ENCODE results near the gene B2M. TPM values are rescaled to one million over a fixed set of nuclear protein-coding genes. Genes with fewer than 3 reads are reported as not detected.
"Not testable (repeated sequence)": the region's sequence is repeated elsewhere in the genome, so short reads cannot be mapped to it uniquely, and the experiment has no call there.

The B2M gene
- total RNA-seq, 1 donor from 2014 or later: 1,826 TPM

DNA sequence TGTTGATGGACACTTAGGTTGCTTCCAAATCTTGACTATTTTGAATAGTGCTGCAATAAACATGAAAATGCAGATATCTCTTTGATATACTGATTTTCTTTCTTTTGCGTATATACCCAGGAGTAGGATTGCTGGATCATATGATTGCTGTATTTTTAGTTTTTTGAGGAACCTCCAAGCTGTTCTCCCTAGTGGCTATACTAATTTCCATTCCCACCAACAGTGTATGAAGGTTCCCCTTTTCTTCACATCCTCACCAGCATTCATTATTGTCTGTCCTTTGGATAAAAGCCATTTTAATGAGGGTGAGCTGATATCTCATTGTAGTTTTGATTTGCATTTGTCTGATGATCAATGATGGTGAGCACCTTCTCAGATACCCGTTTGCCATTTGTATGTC is 12.7 kb upstream of the B2M start:
- no peak for DNase-seq (ENCODE audit: low spot score)

DNA sequence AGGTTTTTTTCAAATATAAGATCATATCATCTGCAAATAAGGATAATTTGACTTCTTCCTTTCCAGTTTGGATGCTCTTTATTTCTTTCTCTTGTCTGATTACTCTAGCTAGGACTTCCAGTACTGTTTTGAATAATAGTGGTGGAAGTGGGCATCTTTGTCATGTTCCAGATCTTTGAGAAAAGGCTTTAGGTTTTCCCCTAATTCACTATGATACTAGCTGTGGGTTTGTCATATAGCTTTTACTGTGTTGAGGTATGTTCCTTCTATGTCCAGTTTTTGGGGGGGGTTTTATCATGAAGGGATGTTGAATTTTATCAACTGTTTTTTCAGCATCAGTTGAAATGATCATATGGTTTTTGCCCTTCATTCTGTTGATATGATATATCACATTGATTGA is 10.6 kb upstream of the B2M start:
- not testable (repeated sequence) for DNase-seq (ENCODE audit: low spot score)

DNA sequence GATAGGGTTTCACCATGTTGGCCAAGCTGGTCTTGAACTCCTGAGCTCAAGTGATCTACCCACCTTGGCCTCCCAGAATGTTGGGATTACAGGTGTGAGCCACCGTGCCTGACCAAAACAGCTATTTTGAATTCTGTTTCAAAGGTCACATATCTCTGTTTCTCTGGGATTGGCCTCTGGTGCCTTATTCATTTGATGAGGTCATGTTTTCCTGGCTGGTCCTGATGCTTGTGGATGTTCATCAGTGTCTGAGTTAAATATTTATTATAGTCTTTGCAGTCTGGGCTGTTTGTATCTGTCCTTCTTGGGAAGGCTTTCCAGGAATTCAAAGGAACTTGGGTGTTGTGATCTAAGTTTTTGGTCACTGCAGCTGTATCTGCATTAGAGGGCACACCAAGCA is 5.3 kb upstream of the B2M start:
- DNase-seq (ENCODE audit: low spot score): no peak

DNA sequence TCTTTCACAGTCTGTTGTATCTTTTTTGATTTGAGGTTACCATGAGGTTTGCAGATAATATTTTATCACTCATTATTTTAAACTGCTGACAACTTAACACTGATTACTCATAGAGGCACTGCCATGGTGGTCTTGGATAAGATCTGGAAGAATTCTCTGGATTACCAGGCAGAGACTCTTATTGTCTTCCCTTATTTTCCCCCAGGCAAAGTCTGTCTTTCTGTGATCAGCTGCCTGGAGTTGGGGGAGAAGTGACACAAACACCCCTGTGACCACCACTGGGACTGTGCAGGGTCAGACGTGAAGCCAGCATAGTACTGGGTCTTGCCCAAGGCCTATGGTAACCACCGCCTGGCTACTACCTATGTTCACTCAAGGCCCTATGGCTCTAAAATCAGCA is 4.9 kb upstream of the B2M start:
- DNase-seq (ENCODE audit: low spot score): no peak

DNA sequence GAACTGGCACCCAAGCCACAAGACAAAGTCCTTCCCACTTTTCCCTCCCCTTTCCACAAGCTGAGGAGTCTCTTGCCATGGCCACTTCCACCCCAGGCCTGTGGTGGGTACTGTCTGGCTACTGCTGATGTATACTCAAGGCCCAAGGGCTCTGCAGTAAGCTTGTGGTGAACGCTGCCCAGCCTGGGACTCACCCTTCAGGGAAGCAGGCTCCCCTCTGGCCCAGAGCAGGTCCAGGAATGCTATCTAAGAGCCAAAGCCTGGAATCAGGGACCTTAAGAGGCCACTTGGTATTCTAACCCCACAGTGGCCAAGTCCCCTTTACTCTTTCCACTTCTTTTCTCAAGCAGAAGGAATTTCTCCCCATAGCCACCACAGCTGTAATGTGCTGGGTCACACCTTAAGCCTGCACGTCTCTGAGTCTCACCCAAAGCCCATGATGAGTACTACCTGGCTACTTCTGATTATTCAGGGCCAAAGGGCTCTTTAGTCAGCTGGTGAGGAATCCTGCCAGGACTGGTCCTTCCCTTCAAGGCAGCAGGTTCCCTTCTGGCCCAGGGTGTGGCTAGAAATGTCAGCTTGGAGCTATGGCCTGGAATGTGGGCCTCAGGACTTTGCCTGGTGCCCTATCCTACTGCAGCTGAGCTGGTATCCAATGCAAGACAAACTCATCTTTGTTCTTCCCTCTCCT is 4.2 kb upstream of the B2M start:
- DNase-seq (ENCODE audit: low spot score): no peak

DNA sequence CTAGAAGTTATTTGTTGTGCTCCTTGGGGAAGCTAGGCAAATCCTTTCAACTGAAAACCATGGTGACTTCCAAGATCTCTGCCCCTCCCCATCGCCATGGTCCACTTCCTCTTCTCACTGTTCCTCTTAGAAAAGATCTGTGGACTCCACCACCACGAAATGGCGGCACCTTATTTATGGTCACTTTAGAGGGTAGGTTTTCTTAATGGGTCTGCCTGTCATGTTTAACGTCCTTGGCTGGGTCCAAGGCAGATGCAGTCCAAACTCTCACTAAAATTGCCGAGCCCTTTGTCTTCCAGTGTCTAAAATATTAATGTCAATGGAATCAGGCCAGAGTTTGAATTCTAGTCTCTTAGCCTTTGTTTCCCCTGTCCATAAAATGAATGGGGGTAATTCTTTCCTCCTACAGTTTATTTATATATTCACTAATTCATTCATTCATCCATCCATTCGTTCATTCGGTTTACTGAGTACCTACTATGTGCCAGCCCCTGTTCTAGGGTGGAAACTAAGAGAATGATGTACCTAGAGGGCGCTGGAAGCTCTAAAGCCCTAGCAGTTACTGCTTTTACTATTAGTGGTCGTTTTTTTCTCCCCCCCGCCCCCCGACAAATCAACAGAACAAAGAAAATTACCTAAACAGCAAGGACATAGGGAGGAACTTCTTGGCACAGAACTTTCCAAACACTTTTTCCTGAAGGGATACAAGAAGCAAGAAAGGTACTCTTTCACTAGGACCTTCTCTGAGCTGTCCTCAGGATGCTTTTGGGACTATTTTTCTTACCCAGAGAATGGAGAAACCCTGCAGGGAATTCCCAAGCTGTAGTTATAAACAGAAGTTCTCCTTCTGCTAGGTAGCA is 851 bp upstream of the B2M start:
- peak; percentile 23 for DNase-seq (ENCODE audit: low spot score)

DNA sequence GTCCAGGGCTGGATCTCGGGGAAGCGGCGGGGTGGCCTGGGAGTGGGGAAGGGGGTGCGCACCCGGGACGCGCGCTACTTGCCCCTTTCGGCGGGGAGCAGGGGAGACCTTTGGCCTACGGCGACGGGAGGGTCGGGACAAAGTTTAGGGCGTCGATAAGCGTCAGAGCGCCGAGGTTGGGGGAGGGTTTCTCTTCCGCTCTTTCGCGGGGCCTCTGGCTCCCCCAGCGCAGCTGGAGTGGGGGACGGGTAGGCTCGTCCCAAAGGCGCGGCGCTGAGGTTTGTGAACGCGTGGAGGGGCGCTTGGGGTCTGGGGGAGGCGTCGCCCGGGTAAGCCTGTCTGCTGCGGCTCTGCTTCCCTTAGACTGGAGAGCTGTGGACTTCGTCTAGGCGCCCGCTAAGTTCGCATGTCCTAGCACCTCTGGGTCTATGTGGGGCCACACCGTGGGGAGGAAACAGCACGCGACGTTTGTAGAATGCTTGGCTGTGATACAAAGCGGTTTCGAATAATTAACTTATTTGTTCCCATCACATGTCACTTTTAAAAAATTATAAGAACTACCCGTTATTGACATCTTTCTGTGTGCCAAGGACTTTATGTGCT is 527 bp downstream of the B2M start:
- peak; percentile 53 for DNase-seq (ENCODE audit: low spot score)

DNA sequence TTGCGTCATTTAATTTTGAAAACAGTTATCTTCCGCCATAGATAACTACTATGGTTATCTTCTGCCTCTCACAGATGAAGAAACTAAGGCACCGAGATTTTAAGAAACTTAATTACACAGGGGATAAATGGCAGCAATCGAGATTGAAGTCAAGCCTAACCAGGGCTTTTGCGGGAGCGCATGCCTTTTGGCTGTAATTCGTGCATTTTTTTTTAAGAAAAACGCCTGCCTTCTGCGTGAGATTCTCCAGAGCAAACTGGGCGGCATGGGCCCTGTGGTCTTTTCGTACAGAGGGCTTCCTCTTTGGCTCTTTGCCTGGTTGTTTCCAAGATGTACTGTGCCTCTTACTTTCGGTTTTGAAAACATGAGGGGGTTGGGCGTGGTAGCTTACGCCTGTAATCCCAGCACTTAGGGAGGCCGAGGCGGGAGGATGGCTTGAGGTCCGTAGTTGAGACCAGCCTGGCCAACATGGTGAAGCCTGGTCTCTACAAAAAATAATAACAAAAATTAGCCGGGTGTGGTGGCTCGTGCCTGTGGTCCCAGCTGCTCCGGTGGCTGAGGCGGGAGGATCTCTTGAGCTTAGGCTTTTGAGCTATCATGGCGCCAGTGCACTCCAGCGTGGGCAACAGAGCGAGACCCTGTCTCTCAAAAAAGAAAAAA is 1.2 kb downstream of the B2M start:
- DNase-seq (ENCODE audit: low spot score): peak; percentile 88

DNA sequence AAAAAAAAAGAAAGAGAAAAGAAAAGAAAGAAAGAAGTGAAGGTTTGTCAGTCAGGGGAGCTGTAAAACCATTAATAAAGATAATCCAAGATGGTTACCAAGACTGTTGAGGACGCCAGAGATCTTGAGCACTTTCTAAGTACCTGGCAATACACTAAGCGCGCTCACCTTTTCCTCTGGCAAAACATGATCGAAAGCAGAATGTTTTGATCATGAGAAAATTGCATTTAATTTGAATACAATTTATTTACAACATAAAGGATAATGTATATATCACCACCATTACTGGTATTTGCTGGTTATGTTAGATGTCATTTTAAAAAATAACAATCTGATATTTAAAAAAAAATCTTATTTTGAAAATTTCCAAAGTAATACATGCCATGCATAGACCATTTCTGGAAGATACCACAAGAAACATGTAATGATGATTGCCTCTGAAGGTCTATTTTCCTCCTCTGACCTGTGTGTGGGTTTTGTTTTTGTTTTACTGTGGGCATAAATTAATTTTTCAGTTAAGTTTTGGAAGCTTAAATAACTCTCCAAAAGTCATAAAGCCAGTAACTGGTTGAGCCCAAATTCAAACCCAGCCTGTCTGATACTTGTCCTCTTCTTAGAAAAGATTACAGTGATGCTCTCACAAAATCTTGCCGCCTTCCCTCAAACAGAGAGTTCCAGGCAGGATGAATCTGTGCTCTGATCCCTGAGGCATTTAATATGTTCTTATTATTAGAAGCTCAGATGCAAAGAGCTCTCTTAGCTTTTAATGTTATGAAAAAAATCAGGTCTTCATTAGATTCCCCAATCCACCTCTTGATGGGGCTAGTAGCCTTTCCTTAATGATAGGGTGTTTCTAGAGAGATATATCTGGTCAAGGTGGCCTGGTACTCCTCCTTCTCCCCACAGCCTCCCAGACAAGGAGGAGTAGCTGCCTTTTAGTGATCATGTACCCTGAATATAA is 2.0 kb downstream of the B2M start:
- DNase-seq (ENCODE audit: low spot score): peak; percentile 55

DNA sequence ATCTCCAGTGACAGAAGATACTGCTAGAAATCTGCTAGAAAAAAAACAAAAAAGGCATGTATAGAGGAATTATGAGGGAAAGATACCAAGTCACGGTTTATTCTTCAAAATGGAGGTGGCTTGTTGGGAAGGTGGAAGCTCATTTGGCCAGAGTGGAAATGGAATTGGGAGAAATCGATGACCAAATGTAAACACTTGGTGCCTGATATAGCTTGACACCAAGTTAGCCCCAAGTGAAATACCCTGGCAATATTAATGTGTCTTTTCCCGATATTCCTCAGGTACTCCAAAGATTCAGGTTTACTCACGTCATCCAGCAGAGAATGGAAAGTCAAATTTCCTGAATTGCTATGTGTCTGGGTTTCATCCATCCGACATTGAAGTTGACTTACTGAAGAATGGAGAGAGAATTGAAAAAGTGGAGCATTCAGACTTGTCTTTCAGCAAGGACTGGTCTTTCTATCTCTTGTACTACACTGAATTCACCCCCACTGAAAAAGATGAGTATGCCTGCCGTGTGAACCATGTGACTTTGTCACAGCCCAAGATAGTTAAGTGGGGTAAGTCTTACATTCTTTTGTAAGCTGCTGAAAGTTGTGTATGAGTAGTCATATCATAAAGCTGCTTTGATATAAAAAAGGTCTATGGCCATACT is 4.0 kb downstream of the B2M start:
- no peak for DNase-seq (ENCODE audit: low spot score)

DNA sequence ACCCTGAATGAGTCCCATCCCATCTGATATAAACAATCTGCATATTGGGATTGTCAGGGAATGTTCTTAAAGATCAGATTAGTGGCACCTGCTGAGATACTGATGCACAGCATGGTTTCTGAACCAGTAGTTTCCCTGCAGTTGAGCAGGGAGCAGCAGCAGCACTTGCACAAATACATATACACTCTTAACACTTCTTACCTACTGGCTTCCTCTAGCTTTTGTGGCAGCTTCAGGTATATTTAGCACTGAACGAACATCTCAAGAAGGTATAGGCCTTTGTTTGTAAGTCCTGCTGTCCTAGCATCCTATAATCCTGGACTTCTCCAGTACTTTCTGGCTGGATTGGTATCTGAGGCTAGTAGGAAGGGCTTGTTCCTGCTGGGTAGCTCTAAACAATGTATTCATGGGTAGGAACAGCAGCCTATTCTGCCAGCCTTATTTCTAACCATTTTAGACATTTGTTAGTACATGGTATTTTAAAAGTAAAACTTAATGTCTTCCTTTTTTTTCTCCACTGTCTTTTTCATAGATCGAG is 4.5 kb downstream of the B2M start:
- no peak for DNase-seq (ENCODE audit: low spot score)

DNA sequence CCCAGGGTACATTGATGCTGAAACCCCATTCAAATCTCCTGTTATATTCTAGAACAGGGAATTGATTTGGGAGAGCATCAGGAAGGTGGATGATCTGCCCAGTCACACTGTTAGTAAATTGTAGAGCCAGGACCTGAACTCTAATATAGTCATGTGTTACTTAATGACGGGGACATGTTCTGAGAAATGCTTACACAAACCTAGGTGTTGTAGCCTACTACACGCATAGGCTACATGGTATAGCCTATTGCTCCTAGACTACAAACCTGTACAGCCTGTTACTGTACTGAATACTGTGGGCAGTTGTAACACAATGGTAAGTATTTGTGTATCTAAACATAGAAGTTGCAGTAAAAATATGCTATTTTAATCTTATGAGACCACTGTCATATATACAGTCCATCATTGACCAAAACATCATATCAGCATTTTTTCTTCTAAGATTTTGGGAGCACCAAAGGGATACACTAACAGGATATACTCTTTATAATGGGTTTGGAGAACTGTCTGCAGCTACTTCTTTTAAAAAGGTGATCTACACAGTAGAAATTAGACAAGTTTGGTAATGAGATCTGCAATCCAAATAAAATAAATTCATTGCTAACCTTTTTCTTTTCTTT is 5.8 kb downstream of the B2M start:
- no peak for DNase-seq (ENCODE audit: low spot score)

DNA sequence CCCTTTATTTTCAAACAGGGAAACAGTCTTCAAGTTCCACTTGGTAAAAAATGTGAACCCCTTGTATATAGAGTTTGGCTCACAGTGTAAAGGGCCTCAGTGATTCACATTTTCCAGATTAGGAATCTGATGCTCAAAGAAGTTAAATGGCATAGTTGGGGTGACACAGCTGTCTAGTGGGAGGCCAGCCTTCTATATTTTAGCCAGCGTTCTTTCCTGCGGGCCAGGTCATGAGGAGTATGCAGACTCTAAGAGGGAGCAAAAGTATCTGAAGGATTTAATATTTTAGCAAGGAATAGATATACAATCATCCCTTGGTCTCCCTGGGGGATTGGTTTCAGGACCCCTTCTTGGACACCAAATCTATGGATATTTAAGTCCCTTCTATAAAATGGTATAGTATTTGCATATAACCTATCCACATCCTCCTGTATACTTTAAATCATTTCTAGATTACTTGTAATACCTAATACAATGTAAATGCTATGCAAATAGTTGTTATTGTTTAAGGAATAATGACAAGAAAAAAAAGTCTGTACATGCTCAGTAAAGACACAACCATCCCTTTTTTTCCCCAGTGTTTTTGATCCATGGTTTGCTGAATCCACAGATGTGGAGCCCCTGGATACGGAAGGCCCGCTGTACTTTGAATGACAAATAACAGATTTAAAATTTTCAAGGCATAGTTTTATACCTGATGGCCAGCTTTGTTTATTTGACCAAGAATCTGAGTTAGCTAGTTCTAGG is 7.0 kb downstream of the B2M start:
- no peak for DNase-seq (ENCODE audit: low spot score)

DNA sequence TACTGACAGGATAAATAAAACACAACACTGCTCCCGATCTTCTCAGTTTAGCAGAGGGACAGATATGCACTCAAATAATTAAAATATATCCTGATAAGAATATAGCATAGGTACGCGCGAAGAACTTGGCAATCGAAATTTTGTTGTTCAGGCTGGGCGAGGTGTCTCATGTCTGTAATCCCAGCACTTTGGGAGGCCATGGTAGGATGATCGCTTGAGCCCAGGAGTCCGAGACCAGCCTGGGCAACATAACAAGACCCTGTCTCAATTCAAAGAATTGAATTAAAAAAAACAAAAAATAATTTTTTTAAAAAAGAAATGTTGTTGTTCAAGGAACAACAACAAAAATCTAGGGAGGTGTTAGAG is 7.6 kb downstream of the B2M start:
- no peak for DNase-seq (ENCODE audit: low spot score)

DNA sequence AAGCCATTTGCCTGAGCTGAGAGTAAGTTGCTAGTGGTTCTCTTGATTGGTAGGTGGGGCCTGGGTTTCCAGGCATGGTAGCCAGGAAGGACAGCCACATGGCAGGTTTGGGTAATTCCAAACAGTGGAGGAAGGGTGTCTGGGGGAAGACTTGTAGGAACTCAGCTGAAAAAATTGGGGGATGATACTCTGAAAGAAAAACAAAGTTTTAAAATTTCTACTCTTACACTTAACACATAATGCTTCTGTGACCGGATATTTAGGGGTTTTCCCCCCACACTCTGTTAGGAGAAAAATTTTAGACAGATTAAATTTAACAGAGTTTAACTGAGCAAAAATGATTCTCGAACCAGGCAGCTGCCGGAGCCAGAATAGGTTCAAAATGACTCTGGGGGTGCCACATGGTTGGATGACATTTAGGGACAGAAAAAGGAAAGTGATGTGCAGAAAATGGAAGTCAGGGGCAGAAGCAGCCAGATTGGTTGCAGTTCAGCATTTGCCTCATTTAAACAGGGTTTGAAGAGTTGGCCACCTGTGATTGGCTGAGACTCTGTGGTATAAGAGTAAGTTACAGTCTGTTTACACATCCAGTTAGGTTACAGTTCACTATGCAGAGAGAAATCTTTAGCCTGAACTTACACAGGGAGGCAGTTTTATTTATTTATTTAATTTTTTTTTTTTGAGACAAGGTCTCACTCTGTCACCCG is 8.1 kb downstream of the B2M start:
- DNase-seq (ENCODE audit: low spot score): no peak

DNA sequence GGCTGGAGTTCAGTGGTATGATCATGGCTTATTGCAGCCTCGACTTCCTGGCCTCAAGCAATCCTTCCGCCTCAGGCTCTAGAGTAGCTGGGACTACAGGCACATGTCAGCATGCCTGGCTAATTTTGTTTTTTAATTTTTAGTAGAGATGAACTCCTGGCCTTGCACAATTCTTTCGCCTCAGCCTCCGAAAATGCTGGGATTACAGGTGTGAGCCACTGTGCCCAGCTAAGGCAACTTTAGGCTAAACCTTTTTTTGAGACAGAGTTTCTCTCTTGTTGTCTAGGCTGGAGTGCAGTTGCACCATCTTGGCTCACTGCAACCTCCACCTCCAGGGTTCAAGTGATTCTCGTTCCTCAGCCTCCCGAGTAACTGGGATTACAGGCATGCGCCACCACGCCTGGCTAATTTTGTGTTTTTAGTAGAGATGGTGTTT is 8.7 kb downstream of the B2M start:
- not testable (repeated sequence) for DNase-seq (ENCODE audit: low spot score)

DNA sequence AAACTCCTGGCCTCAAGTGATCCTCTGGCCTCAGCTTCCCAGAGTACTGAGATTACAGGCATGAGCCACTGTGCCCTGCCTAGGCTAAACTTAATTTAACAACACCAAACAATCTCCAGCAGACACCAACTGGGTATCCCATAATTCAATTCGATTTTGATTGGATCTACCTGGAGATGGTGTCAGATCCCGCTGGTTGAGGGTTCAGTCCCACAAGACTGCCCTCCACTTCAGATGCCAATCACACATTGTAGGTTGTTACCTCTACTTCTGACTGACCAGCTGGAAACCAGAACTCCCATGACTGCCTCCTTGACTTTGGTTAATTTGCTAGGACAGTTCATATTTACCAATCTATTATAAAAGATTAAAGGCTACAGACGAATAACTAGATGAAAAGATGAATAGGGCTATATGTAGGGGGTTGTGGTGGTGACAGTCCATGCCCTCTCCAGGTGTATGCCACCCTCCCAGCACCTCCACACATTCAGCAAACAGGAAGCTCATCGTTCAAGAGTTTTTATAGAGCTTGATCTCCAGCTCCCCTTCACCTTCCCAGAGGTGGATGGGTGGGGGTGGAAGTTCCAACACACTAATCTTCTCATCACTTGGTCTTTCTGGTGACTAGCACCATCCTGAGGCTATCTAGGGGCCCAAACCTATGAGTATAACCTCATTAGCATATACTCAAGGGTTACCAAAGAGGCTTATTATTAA is 9.3 kb downstream of the B2M start:
- no peak for DNase-seq (ENCODE audit: low spot score)

DNA sequence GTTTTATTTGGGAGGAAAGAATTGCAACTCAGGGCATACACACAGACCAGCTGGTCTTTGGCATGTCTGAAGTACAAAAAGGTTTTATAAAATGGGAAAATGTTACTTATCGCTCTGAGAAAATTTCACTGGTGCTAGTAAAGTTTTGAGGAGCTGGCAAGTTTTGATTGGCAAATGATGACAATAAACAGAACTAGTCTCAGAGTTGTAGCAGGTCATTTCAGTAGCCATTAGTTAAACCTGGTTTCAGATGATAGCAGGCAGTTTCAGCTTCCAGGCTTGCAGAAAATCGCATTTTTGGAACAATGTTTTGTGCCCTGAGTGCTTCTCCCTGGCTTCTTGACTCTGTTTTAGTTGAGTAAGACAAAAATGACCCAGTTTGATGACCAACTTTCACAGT is 10.7 kb downstream of the B2M start:
- no peak for DNase-seq (ENCODE audit: low spot score)

Data from umbilical cord (tissue), 2 donors.